Esophagus muscularis mucosa (tissue), 4 donors: ENCODE data around the gene GALNT15. TPM values are rescaled to one million over a fixed set of nuclear protein-coding genes. Genes with fewer than 3 reads are reported as not detected.

Experiments used
- DNase-seq: peaks from one replicate; pipeline ENCODE4 v3.0.0-alpha.2; 2017; ENCODE audit errors: extremely low spot score
- H3K27ac ChIP-seq, 4 donors: fragments of 200-600 bp; sonication (generic); replicated peaks in 1 of 4; 1 replicate in 3 of 4; 2 replicates in 1 of 4; pipeline ENCODE4 v1.5.1; 2016 to 2019; ENCODE audit warnings: mild to moderate bottlenecking in 1 of 4
- H3K27me3 ChIP-seq, 4 donors: fragments of 200-600 bp; sonication (generic); one replicate each; pipeline versions ENCODE4 v1.5.1 to v1.6.0; 2016 to 2019
- H3K36me3 ChIP-seq, 4 donors: fragments of 200-600 bp; sonication (generic); one replicate each; pipeline ENCODE4 v1.5.1; 2016 to 2019
- H3K4me1 ChIP-seq, 4 donors: fragments of 200-600 bp; sonication (generic); one replicate each; pipeline ENCODE4 v1.5.1; 2016 to 2019
- H3K4me3 ChIP-seq, 4 donors: fragments of 200-600 bp; sonication (generic); 1 replicate in 2 of 4; 2 replicates in 2 of 4; pipeline ENCODE4 v1.5.1; 2016 to 2019; ENCODE audit warnings: mild to moderate bottlenecking in 4 of 4, moderate library complexity in 1 of 4
- H3K9me3 ChIP-seq, 4 donors: fragments of 200-600 bp; sonication (generic); 1 replicate in 3 of 4; 2 replicates in 1 of 4; pipeline ENCODE4 v1.5.1; 2016 to 2019
- EP300 ChIP-seq: sonication (generic); formaldehyde crosslinking; IDR thresholded peaks from one replicate; pipeline ENCODE4 v1.6.1; 2017; ENCODE audit warnings: antibody characterized with exemption
- POLR2A ChIP-seq: fragments of 450-650 bp; IDR thresholded peaks from one replicate; pipeline ENCODE4 v1.6.1; 2017; ENCODE audit warnings: antibody characterized with exemption, moderate library complexity, mild to moderate bottlenecking, low read depth
- POLR2AphosphoS5 ChIP-seq, 2 donors: sonication (generic); formaldehyde crosslinking; IDR thresholded peaks; one replicate each; pipeline ENCODE4 v1.6.1; 2017; ENCODE audit warnings: antibody characterized with exemption in 2 of 2
- WGBS: methylation state at CpG from one replicate; pipeline ENCODE4 v1.1.5; 2018; 5-methylcytosine and 5-hydroxymethylcytosine counted together
- intact Hi-C: fragments of 100-400 bp; cut with DNase I; formaldehyde crosslinking; loops from one replicate; pipeline ENCODE4 v1.15.1; 2023
- total RNA-seq, 4 donors: library from RNA; depleted of rRNA; stranded (reverse); fragments of >200 nt; gene quantifications; one replicate each; pipeline versions ENCODE4 v1.1.0 to v1.2.1, GENCODE V29; 2016
- TF ChIP-seq, protein P1 (sequence below), 3 experiments: fragments of 200-600 bp in 2 of 3; fragments of 450-650 bp in 1 of 3; sonication (generic) in 2 of 3; IDR thresholded peaks; one replicate each; pipeline ENCODE4 v1.5.1; 2017 to 2019; ENCODE audit warnings: antibody characterized with exemption in 3 of 3, mild to moderate bottlenecking in 2 of 3, moderate library complexity in 1 of 3

The GALNT15 gene
- total RNA-seq, 4 donors from 2014 or later = 76.0 to 320 (median 135) TPM

DNA sequence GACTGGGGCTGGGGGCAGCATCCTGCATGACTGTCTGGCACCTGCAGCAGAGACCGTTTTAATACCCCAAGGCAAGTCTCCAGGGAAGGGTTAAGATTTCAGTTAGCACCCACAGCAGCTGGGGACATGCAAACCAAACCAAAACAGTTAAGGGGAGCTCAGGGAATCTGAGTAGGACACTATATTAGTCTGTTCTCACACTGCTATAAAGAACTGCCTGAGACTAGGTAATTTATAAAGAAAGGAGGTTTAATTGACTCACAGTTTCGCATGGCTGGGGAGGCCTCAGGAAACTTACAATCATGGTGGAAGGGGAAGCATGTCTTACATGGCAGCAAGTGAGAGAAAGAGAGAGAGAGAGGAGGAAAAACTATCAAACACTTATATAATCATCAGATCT, 25.3 kb downstream of the GALNT15 start:
- WGBS = 86% methylated on average over 2 of the region's 2 CpGs
- intact Hi-C loops = no loop called here
- Histone ChIP-seq H3K4me3 (no peak overlapping the region), H3K27me3 (no peaks in the 10 kb centered on the region), H3K36me3 (peaks cover 0 to 93% (median 47%) of the 10 kb centered on the region in 4 donors), H3K27ac (no peak overlapping the region), H3K4me1 (no peaks in the 10 kb centered on the region), H3K9me3 (no peaks in the 10 kb centered on the region)
- TF ChIP-seq EP300 (no peak), POLR2A (no peak)
- TF ChIP-seq, protein P1, sequence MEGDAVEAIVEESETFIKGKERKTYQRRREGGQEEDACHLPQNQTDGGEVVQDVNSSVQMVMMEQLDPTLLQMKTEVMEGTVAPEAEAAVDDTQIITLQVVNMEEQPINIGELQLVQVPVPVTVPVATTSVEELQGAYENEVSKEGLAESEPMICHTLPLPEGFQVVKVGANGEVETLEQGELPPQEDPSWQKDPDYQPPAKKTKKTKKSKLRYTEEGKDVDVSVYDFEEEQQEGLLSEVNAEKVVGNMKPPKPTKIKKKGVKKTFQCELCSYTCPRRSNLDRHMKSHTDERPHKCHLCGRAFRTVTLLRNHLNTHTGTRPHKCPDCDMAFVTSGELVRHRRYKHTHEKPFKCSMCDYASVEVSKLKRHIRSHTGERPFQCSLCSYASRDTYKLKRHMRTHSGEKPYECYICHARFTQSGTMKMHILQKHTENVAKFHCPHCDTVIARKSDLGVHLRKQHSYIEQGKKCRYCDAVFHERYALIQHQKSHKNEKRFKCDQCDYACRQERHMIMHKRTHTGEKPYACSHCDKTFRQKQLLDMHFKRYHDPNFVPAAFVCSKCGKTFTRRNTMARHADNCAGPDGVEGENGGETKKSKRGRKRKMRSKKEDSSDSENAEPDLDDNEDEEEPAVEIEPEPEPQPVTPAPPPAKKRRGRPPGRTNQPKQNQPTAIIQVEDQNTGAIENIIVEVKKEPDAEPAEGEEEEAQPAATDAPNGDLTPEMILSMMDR (IDR thresholded peaks at IDR 0.05) = no peak
- no peak for DNase-seq

DNA sequence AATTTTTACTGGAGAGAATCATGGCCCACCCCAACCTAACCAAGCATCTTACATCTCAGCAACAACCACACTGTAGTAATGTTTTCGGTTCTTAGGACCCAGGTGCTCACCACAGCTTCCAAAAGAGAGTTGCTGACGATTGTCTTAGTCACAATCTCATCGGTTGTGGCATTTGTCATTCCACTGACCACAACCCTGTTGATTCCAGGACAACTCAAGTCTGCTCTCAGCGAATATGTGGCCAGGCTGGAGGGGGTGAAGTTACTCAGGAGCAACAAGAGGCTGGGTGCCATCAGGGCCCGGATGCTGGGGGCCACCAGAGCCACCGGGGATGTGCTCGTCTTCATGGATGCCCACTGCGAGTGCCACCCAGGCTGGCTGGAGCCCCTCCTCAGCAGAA, 25.9 kb downstream of the GALNT15 start:
- 90% methylated on average over 3 of the region's 8 CpGs for WGBS
- Histone ChIP-seq H3K36me3 (peaks cover 0 to 93% (median 46%) of the 10 kb centered on the region in 4 donors), H3K4me1 (no peaks in the 10 kb centered on the region), H3K4me3 (no peak overlapping the region), H3K27me3 (no peaks in the 10 kb centered on the region), H3K9me3 (no peaks in the 10 kb centered on the region), H3K27ac (no peak overlapping the region)
- no peak for DNase-seq
- TF ChIP-seq POLR2A (no peak), EP300 (no peak), POLR2AphosphoS5 (IDR thresholded peaks at IDR 0.05) (no peak)
- TF ChIP-seq, protein P1 (IDR thresholded peaks at IDR 0.05) = no peak
- intact Hi-C loops = no loop called here

DNA sequence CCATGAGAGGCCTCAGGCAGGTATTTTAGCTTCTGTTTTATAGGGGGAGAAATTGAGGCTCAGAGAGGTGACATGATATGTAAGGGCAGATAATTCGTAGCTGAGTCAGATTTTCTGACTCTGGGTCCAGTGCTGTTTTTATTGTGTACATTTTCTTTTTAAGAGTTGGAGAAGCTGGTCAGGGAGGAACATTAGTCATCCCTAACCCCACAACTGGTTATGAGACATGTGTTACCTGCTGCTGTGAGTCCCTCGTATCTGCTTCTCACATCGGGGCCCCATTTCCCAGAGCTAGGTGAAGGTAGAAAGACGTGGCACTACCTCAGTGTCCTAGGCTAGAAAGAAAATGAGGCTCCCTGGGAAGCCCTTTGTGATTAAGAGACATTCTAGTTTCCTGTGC, 28.6 kb downstream of the GALNT15 start:
- Histone ChIP-seq H3K27me3 (no peaks in the 10 kb centered on the region), H3K4me1 (no peaks in the 10 kb centered on the region), H3K4me3 (no peak overlapping the region), H3K36me3 (peaks cover 0 to 77% (median 29%) of the 10 kb centered on the region in 4 donors), H3K27ac (no peak overlapping the region), H3K9me3 (no peaks in the 10 kb centered on the region)
- intact Hi-C loops = no loop called here
- WGBS = 88% methylated on average over 4 of the region's 4 CpGs
- TF ChIP-seq POLR2AphosphoS5 (IDR thresholded peaks at IDR 0.05) = peak in 1 of 2 donors; percentile 4
- TF ChIP-seq POLR2A = no peak
- no peak for DNase-seq

DNA sequence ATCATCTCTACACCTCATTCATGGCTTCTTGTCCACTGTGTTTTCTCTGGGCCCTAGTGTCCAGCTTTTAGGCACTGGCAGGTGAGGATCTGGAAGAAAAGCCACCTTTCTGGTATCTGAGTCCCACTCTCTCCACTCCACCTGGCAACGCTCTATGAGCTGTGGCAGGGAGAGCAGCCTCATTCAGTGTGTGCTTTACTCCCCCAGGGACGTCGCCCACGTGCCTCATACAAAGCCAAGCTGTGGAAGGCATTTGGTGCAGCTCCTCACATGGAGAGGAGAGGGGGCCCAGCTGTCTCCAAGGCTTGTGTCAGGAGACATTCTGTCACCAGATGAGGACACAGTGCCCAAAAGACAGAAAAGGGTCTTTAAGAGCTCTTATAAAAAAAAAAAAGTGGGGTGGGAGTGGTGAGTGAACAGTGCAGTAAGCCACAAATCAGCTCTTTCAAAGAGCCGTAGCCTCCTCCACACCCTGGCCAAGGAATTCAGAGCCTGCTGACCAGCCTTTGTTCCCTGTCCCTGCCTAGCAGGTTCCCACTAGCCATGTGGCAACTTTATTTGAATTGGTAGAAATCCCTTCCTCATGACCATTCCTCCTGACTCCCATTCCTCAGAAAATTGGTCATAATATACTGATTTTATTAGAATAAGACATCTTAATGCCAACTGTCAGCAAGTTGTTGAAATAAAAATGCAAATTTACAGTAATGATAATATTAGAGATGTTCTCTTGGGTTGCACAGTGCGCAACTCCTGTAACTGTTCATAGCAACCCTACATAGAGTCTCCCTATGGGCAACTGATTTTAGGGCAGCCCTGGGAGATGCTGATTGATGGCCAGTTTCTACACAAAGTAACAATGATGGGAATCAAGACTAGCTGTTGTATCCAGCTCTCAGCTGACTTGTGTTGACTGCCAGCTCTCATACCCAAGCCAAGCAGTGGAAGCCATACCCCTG, 29.5 kb downstream of the GALNT15 start:
- Histone ChIP-seq H3K36me3 (peaks cover 0 to 75% (median 27%) of the 10 kb centered on the region in 4 donors), H3K9me3 (no peaks in the 10 kb centered on the region), H3K4me3 (no peak overlapping the region), H3K27me3 (no peaks in the 10 kb centered on the region), H3K4me1 (no peaks in the 10 kb centered on the region), H3K27ac (no peak overlapping the region)
- TF ChIP-seq, protein P1 (IDR thresholded peaks at IDR 0.05) = no peak
- TF ChIP-seq POLR2A (no peak), POLR2AphosphoS5 (IDR thresholded peaks at IDR 0.05) (no peak), EP300 (no peak)
- 85% methylated on average over 6 of the region's 6 CpGs for WGBS
- no peak for DNase-seq
- intact Hi-C loops = no loop called here

DNA sequence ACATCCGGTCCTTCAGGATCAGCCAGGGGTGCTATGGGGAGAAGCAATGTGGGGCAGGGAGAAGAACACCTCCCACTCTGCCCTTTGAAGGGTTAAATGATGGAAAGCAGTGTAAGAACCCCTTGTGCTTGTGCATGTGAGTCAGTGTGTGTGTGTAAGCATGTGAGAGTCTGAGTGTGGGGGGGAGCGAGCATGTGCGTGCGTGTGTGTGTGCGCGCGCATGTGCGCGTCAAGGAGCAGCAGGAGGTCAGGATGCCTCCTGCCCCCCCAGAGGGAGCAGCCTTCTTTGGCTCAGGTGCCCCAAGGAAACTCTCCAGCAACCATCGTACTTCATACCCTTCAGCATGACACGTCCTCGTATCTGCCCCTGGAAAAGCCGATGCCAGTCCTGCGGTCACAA, 30.3 kb downstream of the GALNT15 start:
- Histone ChIP-seq H3K36me3 (peaks cover 0 to 77% (median 30%) of the 10 kb centered on the region in 4 donors), H3K4me3 (no peak overlapping the region), H3K9me3 (no peaks in the 10 kb centered on the region), H3K27me3 (no peaks in the 10 kb centered on the region), H3K27ac (no peak overlapping the region), H3K4me1 (no peaks in the 10 kb centered on the region)
- intact Hi-C loops = no loop called here
- no peak for DNase-seq
- TF ChIP-seq POLR2AphosphoS5 (IDR thresholded peaks at IDR 0.05) (peak in 1 of 2 donors; percentile 17), POLR2A (no peak), EP300 (no peak)
- TF ChIP-seq, protein P1 (IDR thresholded peaks at IDR 0.05) = no peak
- WGBS = 95% methylated on average over 14 of the region's 14 CpGs
